ENCODE data around the gene ITPRID1. TPM values are rescaled to one million over a fixed set of nuclear protein-coding genes. Genes with fewer than 3 reads are reported as not detected.

Gene ITPRID1
- total RNA-seq, 6 donors from 2014 or later, result 0.10 to 0.30 (median 0.17) TPM; not detected in 3

DNA sequence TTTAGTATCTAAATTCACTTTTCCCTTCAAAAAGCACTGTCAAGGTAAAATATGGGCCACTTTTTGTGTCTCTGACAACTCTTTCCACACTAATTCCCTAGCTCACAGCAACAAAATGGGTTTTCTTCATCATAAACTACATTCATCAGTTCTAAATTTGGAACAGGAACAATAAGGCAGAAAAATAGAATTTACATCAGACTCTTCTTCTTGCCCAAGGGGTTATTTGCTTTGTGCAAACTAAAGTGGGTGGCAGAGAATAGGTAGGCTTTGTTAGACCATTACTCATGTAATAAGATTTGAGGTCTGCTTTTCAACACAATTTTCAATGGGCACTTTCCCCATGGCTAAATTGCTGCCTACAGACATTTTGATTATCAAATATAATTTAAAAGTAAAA lies 155.6 kb downstream of the ITPRID1 start:
- no peak overlapping the region for H3K4me3 ChIP-seq
- peaks cover 0 to 10% (median 2%) of the 10 kb centered on the region in 4 donors for H3K4me1 ChIP-seq
- no peak overlapping the region for H3K27ac ChIP-seq
- H3K27me3 ChIP-seq, result no peaks in the 10 kb centered on the region
- no peak for TF ChIP-seq POLR2AphosphoS5 (IDR thresholded peaks at IDR 0.05)
- TF ChIP-seq EP300 (IDR thresholded peaks at IDR 0.05), result no peak
- TF ChIP-seq POLR2A (IDR thresholded peaks at IDR 0.05), result no peak
- TF ChIP-seq, protein P1, sequence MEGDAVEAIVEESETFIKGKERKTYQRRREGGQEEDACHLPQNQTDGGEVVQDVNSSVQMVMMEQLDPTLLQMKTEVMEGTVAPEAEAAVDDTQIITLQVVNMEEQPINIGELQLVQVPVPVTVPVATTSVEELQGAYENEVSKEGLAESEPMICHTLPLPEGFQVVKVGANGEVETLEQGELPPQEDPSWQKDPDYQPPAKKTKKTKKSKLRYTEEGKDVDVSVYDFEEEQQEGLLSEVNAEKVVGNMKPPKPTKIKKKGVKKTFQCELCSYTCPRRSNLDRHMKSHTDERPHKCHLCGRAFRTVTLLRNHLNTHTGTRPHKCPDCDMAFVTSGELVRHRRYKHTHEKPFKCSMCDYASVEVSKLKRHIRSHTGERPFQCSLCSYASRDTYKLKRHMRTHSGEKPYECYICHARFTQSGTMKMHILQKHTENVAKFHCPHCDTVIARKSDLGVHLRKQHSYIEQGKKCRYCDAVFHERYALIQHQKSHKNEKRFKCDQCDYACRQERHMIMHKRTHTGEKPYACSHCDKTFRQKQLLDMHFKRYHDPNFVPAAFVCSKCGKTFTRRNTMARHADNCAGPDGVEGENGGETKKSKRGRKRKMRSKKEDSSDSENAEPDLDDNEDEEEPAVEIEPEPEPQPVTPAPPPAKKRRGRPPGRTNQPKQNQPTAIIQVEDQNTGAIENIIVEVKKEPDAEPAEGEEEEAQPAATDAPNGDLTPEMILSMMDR (IDR thresholded peaks at IDR 0.05), result no peak
- no peaks in the 10 kb centered on the region for H3K36me3 ChIP-seq
- DNase-seq (no peak), ATAC-seq (ENCODE audit: low FRiP score in 2 of 2) (no peak)
- no peaks in the 10 kb centered on the region for H3K9me3 ChIP-seq

DNA sequence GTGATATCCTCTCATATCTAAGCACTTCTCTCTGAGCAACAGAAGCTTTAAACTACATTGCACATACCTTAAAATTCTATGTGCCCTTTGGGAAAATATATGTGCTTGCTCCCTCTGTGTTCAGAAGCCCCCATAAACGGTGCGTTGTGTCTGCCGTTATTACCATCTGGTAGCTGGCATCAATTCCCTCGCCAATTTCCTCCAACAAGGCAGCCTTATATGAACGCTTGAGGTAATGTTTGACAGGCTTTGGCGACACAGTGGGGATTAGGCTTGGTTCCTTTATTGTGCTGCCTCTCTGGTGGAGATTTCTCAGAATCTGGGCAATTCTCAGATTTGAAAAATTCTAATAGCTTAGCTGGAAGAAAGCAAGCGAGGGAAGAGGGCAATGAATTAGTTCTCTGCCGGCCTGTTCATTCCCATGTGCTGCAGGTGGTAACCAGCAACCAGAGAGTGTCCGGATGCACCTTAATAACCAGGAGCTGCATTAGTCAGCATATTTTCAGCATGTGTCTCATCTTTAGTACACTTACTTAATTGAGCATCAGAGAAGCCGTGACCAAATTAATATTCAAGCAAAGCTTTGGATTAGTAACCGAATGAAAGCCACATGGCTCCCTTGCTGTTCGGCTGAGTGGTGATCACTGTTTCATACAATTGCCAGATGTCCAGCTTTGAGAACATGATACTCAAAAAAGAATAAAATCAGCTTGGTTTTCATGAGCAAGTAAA lies 165.8 kb downstream of the ITPRID1 start:
- WGBS, 2 donors, result 95 to 97% methylated on average over 12 of the region's 12 CpGs
- TF ChIP-seq POLR2AphosphoS5 (IDR thresholded peaks at IDR 0.05), result no peak
- no peak for TF ChIP-seq EP300 (IDR thresholded peaks at IDR 0.05)
- TF ChIP-seq POLR2A (IDR thresholded peaks at IDR 0.05), result no peak
- TF ChIP-seq, protein P1 (IDR thresholded peaks at IDR 0.05), result no peak
- DNase-seq, result no peak

DNA sequence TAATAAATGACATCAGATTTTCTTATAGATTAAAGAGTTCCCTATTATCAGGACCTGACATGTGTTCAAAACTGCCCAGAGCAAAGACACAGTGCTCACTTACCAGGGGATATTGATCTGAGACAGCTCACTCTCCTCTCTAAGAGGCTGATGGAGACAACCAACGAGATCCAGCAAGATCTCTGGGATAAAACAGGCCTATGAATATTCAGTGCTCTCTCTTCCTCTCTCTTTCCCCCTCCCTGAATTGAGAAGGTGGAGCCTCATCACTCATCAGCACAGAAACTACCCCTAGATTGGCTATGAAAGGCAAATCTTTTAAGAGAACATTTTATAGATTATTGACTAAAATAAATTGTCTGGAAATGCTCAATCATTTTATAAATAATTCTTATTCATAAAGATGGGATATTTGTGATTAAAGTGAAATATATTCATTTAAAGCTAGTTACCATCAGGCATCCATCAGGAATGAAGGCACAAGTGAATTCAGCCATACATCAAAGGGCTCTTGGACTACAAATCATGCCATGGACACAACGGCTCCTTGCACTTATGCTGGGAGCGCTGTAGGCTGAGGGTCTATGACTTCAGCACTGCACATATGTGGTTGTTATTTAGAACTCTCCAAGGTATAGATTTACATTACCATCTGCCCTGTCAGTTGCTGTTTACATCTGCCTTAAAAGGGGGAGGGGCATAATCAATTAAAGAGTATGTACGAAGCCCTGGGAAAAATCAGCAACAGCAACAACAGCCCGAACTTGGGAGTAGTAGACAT lies 169.7 kb downstream of the ITPRID1 start:
- ATAC-seq (ENCODE audit: low FRiP score in 2 of 2) (no peak), DNase-seq (no peak)
- H3K9me3 ChIP-seq, result no peaks in the 10 kb centered on the region
- H3K4me1 ChIP-seq, result no peaks in the 10 kb centered on the region
- H3K27me3 ChIP-seq, result no peaks in the 10 kb centered on the region
- 55 to 65% methylated on average over 5 of the region's 5 CpGs for WGBS, 2 donors
- no peak overlapping the region for H3K4me3 ChIP-seq
- no peaks in the 10 kb centered on the region for H3K36me3 ChIP-seq
- no peak overlapping the region for H3K27ac ChIP-seq
- TF ChIP-seq POLR2AphosphoS5 (IDR thresholded peaks at IDR 0.05) (no peak), POLR2A (IDR thresholded peaks at IDR 0.05) (no peak), EP300 (IDR thresholded peaks at IDR 0.05) (no peak)
- TF ChIP-seq, protein P1 (IDR thresholded peaks at IDR 0.05), result no peak

More for the DNA sequence above, 165.8 kb downstream of the ITPRID1 start:
- no peak overlapping the region for H3K27ac ChIP-seq
- no peak for ATAC-seq (ENCODE audit: low FRiP score in 2 of 2)
- no peak overlapping the region for H3K4me3 ChIP-seq
- H3K4me1 ChIP-seq, result no peaks in the 10 kb centered on the region
- H3K9me3 ChIP-seq, result no peaks in the 10 kb centered on the region
- H3K36me3 ChIP-seq, result no peaks in the 10 kb centered on the region
- no peaks in the 10 kb centered on the region for H3K27me3 ChIP-seq

DNA sequence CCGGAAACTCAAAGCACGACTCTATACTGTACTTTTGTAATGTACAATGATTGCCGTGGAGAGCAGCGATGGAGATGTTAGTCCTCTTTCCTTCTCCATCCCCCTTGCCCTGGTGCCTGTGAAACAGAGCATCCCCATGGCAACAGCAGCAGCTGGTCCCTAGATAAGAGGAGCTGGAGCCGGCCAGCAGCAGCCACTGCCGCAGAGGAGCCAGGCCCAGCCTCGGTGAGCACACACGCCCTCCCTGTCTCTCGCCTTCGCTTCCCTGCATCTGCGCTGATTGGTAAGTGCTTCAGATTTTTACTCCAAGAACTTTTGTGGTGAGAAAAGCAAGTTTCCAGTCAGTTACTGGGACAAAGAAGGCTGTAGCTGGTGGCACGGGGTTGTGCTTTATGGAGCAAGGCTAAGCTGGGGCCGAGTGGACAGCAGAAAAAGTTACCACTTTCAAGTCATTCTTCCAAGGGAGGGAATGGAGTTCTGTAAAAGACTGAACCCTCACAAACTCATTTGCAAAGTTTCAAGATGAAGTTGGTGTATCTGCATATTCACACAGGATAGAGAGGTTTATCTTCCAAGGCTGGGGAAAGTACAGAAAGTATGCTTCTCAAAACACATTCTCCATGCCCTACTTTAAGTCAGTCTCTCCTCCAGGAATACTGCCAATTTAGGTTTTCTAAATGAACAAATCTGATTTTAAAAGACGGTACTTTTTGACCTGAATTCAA lies 173.3 kb downstream of the ITPRID1 start, which contains the start of gene PPP1R17:
Gene PPP1R17, plus strand, starts transcription at position 192 of the 725 bp plus-strand sequence. CDS start 5,227 bp downstream, outside the sequence.
- H3K9me3 ChIP-seq, result no peaks in the 10 kb centered on the region
- H3K4me1 ChIP-seq, result no peaks in the 10 kb centered on the region
- 58 to 63% methylated on average over 14 of the region's 14 CpGs for whole genome bisulfite sequencing, 2 donors
- H3K36me3 ChIP-seq, result no peaks in the 10 kb centered on the region
- ATAC-seq (ENCODE audit: low FRiP score in 2 of 2), result peak in 1 of 2 donors; percentile 34
- no peaks in the 10 kb centered on the region for H3K27me3 ChIP-seq
- no peak for TF ChIP-seq POLR2AphosphoS5 (IDR thresholded peaks at IDR 0.05)
- H3K4me3 ChIP-seq, result no peak within 1 kb of the TSS
- no peak within 1 kb of the TSS for H3K27ac ChIP-seq
- peak in 1 of 2 donors; percentile 32 for DNase-seq

DNA sequence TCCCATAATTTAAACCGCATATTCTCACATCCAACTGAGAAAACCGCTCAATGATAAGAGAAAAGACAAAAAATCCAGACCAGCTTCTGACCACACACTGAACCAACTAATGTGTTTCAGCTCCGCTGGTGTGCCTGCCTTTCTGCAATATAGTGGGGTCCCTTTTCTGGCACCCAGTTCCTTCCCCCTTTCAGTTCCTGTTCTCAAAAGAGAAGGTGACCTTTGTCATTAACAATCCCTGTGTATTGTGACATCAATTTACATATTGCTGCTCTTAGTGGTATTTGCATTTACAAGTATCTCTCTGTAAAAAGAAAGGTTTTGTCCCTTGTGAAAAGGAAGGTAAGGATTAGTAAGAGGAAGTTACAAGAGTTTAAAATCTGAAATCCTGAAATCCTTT lies 174.5 kb downstream of the ITPRID1 start:
- Histone ChIP-seq H3K27me3 (no peaks in the 10 kb centered on the region), H3K4me1 (no peaks in the 10 kb centered on the region), H3K9me3 (no peaks in the 10 kb centered on the region), H3K36me3 (no peaks in the 10 kb centered on the region), H3K4me3 (no peak overlapping the region), H3K27ac (no peak overlapping the region)
- 50 to 84% methylated on average over 3 of the region's 3 CpGs for WGBS, 2 donors
- ATAC-seq (ENCODE audit: low FRiP score in 2 of 2) (peak in 1 of 2 donors; percentile 77), DNase-seq (no peak)
- TF ChIP-seq, protein P1 (IDR thresholded peaks at IDR 0.05), result no peak

All from upper lobe of left lung (tissue), 6 donors.